Activated CD8-positive, alpha-beta memory T cell treated with anti-CD3 and anti-CD28 coated beads, Interleukin-2, amount 50 U/mL, for 24 hours (primary cell): ENCODE data around the gene UPK3BL2.
"Not testable (repeated sequence)": the region's sequence is repeated elsewhere in the genome, so short reads cannot be mapped to it uniquely, and the experiment has no call there.

Experiments
- DNase-seq: peaks from one replicate; pipeline ENCODE4 v3.0.0-alpha.2; 2020; ENCODE audit errors: extremely low read depth

UPK3BL2 gene

GRCh38 chr7:102494026-102494425, 49.5 kb downstream of the UPK3BL2 start:
- not testable (repeated sequence) for DNase-seq

GRCh38 chr7:102493220-102493935, 50.1 kb downstream of the UPK3BL2 start:
- not testable (repeated sequence) for DNase-seq

- not testable (repeated sequence) for DNase-seq
Observed at GRCh38 chr7:102490529-102491075, 52.9 kb downstream of the UPK3BL2 start.
